ENCODE data around the gene ZNF528.

Gene ZNF528

DNA sequence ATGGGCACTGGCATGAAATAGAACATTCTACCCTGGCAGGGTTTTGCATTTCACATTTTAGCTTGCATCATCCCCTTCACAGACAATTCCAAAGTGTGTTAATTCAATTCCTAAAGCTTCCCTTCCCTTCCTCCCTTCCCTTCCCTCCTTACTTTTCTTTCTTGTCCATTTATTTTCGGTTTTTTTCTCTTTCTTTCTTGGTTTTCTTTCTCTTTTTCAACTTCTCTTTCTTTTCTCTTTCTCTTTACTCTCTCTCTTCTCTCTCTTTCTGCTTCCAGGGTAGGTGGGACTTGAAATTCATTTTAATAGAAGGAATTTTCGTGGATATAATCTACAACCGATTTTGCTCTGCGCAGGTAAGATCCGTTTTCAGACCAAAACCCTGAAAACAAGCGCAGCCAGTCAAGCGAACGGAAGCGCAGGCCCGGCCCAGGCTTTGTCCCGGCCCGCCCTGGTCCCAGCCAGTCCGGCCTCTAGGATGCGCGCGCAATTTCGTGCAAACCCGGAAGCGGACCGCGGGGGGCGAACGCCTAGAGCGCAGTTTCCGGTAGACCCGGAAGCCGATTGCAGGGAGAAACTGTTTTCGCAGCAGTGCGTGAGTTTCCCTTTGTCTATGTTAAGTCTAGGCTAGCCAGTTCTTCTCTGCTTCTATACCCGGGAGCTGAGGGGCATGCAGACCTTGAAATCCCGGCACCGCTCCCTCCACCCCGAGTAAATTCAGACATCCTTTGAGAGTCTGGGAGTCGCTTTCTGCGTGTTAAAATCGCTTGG lies at the start of gene ZNF528:
TSS of gene ZNF528 (plus strand) at position 540 of the 771 bp plus-strand sequence. CDS start 4,165 bp downstream, outside the sequence.
- DNase-seq = no peak

DNA sequence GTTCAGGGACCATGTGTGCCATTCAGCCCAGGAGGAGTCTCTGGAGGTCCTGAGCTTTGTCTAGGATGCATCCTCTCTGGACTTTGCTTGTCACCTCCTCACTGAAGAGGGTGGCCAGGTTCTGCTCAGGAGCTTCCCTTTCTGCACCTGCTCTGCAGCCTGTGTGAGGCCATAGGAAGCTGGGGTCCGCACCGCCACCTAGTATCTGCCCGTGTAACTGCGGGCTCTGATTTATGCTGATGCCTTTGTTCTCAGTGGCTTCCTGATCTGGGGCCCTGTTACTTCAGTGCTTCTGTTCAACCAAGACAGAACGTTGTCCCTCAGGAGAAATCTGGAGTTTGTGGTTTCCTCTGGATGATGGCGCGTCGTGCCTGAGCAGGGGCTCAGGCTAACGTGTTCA lies 46.1 kb upstream of the ZNF528 start:
- DNase-seq = no peak

- DNase-seq = no peak
Measured at GRCh38 chr19:52366414-52366824, 31.2 kb upstream of the ZNF528 start.

GRCh38 chr19:52369559-52370340 lies 27.9 kb upstream of the ZNF528 start, which contains the start of gene ZNF880:
TSS of gene ZNF880 (plus strand) at chr19:52369923. CDS start at chr19:52369966, 43 bp downstream.
- DNase-seq = no peak

- no peak for DNase-seq
Measured at GRCh38 chr19:52370341-52370710, 27.3 kb upstream of the ZNF528 start.

- no peak for DNase-seq
Measured at GRCh38 chr19:52391135-52391534, 6.5 kb upstream of the ZNF528 start.

DNA sequence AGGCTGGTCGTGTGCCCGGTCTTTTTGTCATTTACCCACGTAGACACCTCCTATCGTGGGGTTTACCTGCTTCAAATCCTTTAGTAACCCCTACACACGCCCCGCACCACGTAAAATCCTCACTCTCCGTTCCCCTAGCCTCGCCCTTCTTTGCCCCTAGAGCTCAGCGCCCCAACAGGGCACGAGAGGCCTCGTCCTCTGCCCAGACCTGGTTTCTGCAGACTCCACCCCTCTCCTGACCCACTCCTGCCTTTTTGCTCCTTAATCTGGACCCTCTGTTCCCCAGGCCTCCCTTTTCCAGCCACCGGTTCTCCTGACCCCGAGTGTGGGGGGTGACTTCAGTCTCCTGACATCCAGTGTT lies 412 bp downstream of the ZNF528 start:
- DNase-seq = no peak

- DNase-seq = no peak
Measured at GRCh38 chr19:52410276-52410675, 12.6 kb downstream of the ZNF528 start.

GRCh38 chr19:52415711-52416110 lies 18.1 kb downstream of the ZNF528 start:
- DNase-seq = no peak

DNA sequence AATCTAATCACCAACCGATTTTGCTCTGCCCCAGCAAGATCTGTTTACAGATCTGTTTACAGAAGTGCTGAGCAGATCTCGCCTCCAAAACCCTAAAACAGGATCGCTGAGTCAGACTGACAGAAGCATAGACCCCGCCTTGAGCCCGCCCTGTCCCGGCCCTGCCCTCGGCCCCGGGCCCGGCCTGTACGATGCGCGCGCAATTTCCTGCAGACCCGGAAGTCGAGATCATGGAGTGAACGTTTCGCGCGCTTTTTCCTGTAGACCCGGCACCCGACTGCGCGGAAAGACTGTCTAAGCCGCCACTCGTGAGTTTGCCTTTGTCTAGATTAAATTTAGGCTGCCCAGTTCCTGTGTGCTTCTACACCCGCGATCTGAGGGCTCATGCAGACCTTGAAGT lies 31.3 kb downstream of the ZNF528 start, which contains the start of gene ZNF534:
TSS of gene ZNF534 (plus strand) at position 212 of the 400 bp plus-strand sequence. CDS start 2,327 bp downstream, outside the sequence.
- no peak for DNase-seq

DNA sequence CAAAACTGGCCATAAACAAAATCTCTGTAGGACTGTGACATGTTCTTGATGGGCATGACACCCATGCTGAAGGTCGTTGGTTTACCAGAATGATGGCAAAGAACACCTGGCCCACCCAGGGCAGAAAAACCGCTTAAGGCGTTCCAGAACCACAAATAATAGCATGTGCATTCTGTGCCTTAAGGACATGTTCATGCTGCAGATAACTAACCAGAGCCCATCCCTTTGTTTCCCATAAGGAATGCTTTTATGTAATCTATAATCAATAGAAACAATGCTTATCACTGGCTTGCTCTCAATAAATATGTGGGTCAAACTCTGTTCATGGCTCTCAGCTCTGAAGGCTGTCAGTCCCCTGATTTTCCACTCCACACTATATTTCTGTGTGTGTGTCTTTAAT lies 44.5 kb downstream of the ZNF528 start:
- no peak for DNase-seq

GRCh38 chr19:52444506-52444905 lies 46.9 kb downstream of the ZNF528 start:
- DNase-seq = no peak

GRCh38 chr19:52451241-52451640 lies 53.6 kb downstream of the ZNF528 start:
- DNase-seq = no peak

DNA sequence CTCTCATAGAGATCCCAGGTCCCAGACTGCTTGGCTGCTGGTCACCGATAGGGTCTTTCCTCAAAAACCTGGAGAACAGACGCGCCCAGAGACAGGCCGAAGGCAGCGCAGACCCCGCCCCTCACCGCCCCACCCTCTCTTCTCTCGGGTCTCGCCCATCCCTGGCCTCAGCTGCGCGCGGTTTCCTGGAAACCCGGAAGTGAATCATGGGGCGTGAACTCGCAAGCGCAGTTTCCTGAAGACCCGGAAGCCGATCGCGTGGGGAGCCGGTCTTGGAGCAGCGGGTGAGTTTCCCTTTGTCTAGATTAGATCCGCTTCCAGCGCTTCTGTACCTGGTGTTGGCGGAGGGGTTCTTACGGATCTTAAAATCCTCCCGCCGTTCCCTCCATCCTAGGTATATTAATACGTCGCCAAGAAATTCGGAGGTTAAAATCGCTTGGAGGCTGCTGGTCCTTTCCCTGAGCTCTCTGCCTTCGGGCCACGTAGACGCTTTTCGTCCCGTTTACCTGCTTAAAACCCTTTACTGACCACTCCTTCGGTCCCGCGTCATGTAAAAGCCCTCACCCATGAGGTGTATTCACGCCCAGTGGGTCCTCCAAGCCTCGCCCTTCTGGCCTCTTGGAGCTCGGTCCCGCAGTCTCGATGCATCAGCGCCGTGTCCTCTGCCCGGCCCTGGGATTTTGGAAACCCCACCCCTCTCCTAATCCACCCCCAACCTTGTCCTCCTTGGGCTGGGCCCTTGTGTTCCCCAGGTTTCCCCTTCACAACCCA lies 55.9 kb downstream of the ZNF528 start, which contains the start of gene ZNF578:
TSS of gene ZNF578 (plus strand) at position 230 of the 771 bp plus-strand sequence. CDS start 48,293 bp downstream, outside the sequence.
- DNase-seq = no peak

- no peak for DNase-seq
Measured at GRCh38 chr19:52464798-52465470, 67.3 kb downstream of the ZNF528 start.

Measured in SW 1271 (cell line).